GM18519 (cell line): ENCODE measurements around the gene TBATA.

ENCODE experiments used
- ATAC-seq: cut with Tn5 transposase; IDR thresholded peaks from one replicate; pipeline ENCODE4 v1.9.1; 2021; ENCODE audit warnings: mild to moderate bottlenecking, moderate library complexity; ENCODE audit not compliant: unreplicated experiment, low FRiP score

TBATA gene

DNA sequence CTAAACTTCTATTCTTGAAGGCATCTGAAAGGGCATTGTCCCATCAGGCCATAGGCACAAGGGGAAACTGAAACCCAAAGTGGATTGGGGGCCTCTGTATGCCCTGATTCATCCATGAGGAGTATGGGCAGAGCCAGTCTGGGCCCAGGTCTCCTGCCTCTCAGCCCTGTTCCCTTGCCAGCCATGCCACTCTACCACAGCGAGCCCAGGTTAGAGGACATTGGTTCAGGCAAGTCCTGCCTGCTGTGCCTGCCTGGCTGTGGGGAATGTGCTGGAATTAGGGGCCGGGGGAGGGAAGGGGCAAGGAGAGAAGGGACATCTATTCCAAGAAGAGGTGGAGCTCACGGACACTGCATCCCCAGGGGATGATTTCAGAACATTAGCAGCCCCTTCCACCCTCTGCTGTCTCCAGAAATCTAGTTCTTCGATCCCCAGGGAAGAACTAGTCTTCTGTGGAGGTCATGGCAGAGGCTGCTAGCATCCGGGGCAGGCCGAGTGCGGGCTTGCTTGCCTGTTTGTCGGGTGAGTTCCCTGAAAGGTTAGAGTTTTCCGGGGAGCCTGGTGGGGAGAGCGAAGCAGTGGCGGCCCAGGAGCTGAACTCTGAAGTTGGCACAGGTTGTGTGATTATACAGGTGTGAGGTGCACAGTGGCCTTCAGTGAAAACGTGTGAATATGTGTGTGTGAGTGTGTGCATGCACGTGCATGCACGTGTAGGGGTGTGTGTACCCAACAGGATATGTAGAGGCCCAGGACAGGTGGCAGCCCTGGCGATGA is 37.8 kb downstream of the TBATA start:
- ATAC-seq: no peak

DNA sequence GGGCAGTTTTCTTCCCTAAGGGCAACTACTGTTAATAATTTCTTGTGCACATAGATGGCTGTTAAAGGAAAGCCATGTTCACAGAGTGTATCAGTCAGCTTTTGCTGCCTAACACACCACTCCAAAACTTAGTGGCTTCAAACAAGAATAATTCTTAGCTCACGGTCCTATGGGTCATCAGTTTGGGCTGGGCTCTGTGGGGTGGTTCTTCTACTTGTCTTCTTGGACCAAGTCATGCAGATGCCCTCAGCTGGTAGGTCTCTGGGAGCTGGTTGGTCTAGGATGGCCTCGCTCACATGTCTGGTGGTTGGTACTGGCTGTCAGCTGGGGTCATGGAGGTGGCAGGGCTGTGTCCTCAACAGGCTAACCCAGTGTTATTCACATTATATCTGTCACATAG is 39.6 kb downstream of the TBATA start:
- no peak for ATAC-seq

DNA sequence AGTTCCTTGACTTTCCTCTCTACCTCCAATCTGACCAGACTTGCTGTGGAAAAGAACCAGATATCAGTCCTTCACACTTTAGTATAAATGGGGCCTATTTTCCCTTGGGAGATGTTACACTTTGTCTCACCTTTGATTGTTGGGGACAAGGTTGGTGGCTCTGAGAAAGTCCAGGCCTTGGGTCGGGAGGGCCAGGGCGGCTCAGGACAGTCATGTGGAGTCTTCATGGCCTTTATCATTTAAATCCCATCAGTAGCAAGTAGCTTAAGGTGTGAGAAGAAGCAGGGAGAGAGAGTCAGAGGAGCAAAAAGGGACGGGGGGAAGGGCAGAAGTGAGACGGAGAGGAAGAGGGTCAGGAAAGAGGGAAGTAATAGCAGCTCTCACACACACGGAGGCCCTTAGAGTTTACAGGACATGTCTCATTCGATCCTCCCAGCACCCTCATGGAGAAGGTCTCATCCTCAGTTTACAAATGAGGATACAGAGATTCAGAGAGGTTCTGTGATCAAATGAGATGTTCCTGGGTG is 40.5 kb downstream of the TBATA start:
- ATAC-seq: no peak

DNA sequence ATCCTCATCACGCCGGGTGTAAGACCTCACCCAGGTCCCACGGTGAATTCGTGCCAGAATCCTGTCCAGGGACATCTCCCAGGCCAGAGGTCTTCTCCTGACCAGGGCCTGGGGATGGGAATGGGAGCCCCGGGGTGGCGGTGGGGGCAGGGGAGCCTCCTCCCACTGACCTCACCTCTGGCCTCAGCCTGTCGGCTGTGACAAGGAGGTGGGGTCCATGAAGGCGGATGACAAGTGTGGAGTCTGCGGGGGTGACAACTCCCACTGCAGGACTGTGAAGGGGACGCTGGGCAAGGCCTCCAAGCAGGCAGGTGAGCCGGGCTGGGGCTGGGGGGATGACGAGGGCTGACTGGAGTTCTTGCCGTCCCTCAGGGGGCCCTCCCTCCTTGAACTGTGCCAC is 41.3 kb downstream of the TBATA start:
- no peak for ATAC-seq

DNA sequence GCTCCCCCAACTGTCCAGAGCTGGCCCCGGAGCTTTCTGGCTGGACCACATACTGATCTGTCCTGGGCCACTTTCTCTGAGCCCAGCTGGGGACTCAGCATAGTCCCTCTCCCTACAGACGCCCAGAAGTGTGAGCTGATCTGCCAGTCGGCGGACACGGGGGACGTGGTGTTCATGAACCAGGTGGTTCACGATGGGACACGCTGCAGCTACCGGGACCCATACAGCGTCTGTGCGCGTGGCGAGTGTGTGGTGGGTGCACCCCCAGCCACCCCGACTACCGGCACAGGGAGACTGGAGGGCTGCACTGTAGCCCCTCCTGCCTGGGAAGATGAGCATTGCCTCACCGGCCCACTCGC is 41.8 kb downstream of the TBATA start:
- no peak for ATAC-seq

DNA sequence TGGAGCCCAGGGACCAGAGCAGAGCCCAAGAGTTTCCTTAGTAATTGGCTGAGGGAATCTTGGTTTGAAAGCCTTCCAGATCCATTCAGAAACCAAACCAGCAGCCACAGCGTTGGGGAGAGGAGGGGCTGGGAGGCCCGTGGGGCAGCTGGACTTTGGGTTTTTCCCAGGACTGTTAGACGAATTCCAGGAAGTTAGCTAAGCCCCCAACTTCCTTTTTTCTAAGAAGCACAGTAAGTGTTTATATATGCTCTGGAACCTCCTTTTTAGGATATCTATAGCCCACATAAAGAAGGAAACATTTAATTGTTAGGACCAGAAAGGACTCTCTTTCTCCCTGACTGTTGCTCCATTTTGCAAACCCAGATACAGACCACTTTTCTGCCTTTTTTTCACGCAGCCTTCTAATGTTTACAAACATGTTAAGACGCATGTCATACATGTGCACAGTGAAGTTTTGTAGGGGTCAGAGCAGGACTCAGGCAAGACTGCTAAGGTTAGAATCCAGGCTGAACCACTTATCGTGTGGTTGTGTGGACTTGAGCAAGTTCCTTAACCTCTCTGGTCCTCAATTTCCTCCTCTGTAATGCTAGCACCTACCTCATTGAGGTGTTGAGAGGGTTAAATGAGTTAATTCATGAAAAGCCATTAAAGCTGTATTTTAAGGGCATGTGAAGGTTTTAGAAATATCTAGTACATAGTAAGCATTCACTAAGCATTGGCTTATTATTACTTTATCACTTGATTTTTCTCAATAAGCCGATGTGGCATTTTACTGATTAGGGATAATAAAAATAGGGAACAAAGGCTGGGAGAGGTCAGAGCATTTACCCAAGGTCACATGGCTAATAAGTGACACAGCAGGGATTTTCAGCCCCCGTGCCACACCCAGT is 42.4 kb downstream of the TBATA start:
- ATAC-seq: no peak

DNA sequence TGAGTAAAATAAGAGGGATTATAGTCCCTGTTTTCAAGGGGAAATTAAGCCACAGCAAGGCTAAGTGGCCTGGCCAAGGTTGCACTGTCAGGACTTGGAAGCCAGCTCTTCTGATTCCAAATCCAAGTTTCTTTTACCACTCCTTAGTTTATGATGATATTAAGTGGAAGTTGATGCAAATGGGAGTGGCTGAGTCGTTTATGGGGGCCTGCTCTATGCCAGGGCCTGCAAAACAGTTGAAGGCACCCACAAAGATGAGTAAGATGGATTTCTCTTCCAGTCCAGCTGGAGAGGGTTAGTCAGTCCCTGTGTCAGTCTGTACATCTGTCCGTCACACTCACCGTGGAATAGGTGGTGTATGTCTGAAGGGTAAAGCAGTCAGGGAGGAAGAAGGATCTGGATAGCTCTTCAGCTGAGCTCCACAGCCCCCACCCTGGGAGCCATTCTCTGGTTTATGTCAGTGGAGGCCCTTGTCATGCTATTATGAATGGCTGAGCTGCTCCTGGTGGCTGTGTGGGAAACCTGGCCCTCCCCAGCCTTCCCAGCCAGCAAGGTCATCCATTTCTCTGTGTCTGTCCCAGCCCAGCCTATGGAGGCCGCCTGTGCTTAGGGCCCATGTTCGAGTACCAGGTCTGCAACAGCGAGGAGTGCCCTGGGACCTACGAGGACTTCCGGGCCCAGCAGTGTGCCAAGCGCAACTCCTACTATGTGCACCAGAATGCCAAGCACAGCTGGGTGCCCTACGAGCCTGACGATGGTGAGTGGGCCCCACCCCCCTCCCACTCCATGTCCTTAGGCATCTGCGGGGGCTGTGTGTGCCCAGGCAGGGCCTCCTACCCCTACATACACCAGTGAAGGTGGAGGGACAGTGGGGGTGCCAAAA is 44.5 kb downstream of the TBATA start:
- no peak for ATAC-seq

DNA sequence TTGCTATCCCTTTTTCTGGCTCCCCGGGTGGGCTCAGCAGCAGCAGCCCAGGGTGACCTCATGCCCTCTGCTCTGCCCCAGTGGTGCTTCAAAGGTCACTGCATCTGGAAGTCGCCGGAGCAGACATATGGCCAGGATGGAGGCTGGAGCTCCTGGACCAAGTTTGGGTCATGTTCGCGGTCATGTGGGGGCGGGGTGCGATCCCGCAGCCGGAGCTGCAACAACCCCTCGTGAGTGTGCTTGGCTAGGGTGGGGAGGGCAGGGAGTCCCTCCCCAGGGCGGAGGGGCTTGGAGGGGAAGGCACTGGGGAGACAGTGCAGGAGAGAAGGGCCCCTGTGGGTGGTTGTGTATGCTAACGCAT is 46.4 kb downstream of the TBATA start:
- ATAC-seq: no peak

DNA sequence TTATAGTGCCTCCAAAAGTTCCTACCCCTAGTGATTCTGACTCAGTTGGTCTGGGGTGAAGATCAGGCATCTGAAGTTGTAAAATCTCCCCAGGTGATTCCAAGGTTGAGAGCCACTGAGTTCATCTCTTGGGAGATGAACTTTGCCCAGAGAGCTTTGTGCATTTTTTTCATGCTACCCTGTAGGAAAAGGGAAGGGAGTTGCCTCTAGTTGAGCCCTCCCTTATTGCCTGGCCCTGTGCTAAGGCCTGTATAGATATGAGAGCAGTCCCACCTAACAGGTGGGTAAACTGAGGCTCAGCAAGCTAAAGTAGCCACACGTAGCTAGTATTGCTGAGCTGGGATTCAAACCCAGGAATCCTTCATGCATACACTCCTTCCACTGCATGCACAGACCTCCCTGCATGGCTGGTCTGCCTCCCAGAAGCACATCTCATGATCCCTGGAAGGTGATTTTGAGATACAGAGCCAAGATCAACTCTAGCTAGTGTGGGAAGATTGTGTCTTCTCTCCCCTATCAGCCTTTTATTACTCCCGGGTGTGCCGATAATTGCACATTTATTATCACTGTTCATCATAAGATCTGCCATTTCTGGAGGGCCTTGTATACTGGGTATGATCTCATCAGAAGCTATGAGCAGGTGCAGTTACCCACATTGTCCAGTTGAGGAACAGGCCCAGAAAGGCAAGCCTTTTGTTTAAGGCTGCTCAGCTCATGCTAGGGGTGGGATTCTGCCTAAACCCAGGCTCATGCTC is 47.0 kb downstream of the TBATA start:
- no peak for ATAC-seq

DNA sequence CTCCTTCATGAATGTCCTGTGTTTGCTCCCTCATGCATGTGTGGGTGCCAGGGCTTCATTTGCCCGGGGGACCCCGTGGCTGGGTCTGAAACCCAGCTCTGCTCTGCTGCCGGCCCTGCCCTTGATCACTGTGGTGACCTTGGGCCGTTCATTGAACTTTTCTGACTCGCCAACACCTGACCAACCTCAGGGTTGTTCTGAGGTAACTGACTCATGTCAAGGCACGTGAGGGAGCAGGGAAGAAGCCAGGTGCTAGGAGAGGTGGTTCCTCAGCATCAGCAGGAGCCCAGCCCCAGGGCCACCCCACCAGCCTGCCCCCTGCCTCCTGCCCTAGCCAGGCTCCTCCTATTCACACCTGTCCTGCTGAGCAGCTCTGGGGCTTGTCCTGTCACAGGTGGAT is 47.9 kb downstream of the TBATA start:
- no peak for ATAC-seq

DNA sequence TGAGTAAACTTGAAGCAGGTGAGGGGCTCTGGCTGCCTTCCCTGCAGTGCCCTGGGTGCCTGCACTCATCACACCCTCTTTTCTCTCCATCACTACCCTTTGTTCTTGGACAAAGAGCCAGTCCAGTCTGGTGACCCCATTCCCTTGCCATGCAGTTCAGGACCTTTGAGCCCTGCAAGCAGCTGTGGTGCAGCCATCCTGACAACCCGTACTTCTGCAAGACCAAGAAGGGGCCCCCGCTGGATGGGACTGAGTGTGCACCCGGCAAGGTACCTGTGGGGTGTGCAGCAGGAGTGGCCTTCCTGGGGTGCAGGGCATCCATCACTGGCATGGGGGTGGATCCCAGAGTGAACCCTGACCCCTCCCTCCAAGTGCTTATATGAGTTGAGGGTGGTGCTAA is 48.7 kb downstream of the TBATA start:
- ATAC-seq: no peak

DNA sequence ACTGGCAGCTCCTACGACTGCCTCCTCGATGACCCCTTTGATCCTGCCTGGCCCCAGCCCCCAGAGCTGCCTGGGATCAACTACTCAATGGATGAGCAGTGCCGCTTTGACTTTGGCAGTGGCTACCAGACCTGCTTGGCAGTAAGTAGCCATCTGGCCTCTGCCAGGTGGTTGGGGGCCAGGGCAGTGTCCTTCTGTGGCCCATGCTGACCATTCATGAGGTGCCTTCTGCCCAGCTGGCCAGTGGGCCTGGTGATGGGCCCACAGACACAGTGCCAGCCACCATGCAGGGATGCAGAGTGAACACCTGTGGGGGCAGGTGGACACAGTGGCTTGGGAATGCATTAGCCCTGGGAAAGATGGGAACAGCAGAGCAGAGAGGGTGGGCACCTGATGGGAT is 50.0 kb downstream of the TBATA start:
- no peak for ATAC-seq

DNA sequence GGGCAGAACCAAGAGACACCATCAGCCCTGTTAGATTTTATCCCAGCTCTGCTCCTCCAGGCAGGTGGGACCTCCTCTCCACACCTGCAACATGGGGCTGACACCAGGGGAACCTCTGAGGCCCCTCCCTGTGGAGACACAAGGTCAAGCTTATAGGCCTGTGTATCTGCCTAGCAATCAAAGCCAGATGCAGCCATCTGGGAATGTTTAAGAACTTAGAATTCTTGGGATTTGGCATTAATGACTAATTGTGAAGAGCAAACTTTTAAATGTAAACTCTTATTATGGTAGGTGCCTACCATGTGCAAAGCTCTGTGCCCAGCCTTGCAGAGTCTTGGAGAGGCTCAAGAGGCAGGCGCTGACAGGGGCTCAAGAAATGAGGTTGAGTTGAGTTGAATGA is 52.1 kb downstream of the TBATA start:
- ATAC-seq: no peak

DNA sequence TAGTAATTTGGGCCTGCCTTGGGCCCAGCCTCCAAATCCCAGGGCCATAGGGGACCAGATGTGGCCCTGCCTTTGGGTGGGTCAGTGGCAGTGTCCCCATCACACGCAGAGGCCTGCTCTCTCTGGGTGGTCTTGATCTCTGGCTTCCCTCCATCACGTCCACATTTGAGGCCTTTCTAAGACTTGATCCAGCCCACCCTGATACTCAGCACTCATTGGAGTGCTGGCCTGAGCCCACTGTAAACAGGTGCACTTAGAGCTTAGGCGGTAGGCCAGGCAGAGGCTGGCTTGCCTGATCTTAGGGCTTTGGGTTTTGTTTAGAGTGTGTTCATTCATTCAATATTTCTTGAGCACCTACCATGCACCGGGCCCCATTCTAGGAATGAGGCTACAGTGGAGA is 52.6 kb downstream of the TBATA start:
- ATAC-seq: no peak

DNA sequence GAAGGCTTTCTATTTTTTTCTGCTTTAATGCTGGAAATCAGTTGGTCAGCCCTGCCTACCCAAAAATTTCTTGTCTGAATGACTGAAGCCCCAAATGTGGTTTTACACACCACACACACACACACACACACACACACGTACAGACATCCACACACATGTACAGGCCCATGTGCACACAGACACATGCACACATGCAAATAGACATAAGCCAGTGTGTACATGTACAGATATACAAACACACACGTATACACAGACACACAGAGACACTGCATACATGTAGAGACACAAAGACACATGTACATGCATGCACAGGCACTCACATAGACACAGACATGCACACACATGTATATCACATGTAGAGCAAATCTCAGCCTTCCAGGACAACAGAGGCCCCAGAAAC is 54.2 kb downstream of the TBATA start:
- no peak for ATAC-seq

DNA sequence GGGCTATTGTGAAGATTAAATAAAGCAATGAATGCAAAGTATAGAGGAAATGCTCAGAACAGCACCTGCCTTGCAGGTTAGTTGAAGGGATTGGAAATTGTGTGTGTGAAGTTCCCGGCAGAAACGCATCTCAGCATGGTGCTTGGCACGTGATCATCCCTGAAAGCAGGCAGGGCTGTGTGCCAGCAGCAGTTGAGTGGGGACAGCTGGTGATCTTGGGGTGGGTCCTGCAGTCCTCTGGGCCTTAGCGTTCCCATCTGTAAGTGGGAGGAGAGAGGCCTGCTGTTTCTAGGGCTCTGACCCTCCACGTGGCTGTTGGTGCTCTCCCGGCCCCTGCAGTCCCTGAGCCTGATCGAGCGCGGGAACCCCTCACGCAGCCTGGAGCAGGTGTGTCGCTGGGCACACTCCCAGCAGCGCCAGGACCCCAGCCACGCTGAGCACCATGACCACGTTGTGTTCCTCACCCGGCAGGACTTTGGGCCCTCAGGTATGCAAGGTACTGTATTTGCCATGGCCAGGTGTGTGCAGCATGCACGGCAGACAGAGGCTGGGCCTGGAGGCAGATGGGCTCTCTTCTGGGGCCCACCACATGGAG is 55.3 kb downstream of the TBATA start:
- no peak for ATAC-seq

DNA sequence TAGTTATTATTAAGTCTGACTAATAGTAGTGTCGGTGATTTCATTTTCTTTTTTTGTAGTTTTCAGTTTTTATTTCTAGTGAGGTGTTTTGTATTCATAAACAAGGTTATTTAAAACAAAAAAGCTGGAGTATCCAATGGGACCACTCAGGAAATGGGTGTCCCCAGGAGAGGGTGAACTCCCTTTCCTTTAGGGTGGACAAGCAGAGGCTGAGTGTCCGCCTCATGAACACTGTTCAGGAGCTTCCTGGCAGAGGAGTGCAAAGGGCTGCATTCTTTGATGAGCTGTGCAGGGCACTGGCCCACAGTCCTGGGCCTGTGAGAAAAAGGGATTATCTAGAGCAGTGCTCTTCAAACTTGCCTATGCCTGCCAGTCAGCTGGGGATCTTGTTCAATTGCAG is 56.8 kb downstream of the TBATA start:
- no peak for ATAC-seq

DNA sequence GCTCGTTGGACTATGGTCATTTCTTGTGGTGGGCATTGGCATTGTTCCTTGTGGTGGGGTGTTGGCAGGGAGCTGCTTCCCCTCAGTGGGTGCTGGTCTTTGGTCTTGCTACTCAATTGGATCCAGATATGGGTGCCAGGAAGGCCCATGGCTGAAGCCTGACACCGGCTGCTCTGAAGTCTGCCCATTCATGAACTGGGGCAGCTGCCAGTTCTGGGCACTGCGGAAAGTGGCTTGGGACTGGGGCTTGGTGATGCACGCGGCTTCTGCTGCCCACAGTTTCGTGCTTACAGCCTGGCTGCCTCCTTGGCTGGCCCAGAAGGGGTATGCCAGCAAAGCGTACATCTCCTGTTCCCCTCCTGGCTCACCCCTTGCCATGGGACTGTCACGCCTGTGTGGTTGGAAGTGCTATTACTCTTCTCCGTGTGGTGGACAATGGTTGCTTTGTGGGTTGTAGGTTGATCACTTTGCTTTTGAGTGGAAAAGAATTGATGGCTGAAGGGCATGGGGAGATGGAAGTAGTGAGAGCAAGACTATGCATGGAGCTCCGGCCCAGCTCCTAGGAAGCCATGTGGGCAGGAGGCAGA is 58.2 kb downstream of the TBATA start:
- ATAC-seq: no peak

DNA sequence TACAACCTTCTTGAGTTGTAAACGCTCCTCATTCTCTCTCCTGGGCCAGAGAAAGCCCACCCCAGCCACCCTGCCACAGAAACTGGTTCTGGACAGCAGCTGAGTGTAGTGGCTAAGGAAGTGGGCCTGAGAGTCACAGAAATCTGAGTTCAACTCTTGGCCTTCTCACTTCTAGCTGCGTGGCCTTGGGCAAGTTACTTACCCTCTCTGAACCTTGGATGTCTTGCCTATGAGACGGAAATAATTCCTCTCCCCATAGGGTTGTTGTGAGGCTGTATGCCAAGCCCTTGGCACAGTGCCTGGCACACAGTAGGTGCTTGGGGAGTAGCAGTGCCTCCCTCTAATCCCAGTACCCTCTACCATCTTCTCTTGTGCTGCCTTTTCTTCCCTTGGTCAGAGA is 61.4 kb downstream of the TBATA start:
- no peak for ATAC-seq
